GM04503 (cell line): Measurements from ENCODE around the gene NUDT17.

Source experiments
- DNase-seq: peaks from one replicate; pipeline ENCODE4 v3.0.0-alpha.2; 2012; ENCODE audit warnings: low read depth

The NUDT17 gene

GRCh38 chr1:145847827-145848226, 2.4 kb downstream of the NUDT17 start:
- DNase-seq = no peak

DNA sequence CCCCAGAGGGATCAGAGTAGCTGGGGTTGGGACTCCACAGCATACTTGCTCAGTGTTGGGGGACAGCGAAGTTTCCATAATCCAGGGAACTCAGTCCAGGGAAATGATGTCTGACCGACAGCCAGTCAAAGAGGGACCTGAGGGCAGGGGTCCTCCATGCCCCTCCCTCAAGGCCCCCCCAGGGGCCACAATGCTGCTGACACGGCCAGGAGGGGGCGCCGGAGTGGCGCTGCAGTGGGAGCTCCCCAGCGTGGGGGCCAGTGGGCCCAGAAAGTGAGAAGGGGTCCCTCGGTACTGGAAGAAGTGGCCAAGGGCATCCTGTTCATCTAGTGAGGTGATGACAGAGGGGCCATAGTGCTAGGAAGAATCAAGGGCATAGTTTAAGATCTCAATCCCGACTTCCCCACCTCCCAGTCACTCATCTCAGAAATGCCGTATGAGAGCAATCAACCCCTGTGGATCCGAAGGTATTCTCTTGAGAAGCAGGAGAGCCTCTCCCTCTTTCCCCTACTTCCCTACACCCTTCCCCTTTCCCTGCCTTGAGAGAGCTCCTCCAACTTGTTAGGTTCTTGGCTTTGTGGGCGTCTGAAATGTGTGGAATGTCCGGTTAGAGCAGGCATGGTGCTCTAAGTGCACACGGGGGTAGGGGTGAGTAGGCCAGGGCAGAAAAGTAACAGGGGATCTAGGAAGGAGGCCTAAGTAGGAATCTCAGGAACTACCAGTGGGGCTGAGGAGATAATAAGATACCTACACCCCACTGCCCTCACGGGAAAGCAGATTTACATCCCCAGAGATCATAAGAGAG, 4.1 kb downstream of the NUDT17 start:
- DNase-seq = peak; percentile 59

- DNase-seq = no peak
Measured at GRCh38 chr1:145855426-145855948, 10.1 kb downstream of the NUDT17 start.

- no peak for DNase-seq
Measured at GRCh38 chr1:145857170-145857569, 11.7 kb downstream of the NUDT17 start.

DNA sequence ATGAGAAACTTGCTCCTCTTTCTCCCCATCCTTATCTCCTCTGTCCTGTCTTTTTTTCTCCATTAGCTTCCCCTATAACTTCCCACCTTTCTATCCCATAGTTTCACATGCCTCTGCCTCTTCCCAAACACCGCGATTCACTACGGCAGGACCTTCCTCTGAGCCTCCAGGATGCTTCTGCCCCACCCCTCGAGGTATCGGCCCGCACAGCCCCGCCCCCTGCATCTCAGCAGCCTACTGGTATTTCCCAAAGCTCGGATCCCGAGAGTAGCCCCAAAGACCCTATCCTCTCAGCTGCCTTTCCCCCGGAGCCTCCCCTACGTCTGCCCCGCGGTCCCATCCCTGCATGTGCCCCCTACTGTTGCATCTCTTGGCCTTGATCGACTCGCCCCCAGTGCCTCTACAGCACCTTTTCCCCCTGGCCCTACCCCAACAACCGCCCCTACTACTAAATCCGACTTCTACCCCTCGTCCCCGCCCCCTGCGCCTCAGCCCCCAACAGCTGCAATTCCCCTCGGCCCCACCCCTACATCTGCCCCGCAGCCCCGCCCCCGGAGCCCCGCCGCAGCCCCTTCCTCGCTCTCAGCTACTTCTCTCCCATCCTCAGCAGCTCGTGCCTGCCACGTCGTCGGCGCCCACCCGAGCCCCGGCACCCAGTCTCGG, 12.9 kb downstream of the NUDT17 start:
- DNase-seq = no peak

DNA sequence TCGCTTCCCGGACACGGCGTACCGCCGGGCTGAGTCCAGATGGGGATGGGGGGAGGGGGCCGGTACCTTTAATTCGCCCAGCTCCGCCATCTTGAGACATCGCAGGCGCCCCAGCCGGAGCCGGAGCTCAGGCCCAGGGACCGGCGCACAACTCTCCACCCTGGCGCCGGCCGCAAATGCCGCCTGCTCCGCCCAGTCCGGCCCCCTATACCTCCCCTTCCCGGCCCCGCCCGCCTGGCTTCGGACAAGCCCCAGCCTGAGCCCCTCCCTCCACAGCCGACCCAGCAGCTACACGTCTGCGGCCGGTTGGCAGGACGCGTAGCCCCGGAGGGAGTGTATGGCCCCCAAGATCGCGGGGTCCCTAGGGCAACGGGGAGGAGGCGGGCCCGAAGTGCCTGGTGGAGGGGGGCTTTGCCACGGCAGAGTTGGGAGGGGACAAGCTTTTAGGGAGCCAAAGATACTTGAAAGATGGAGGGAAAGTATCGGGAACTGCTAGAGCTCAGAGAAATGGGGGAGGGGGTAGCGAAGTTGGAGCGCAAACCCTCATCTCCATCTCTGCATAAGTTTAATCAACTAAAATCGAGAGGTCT, 13.6 kb downstream of the NUDT17 start, which contains the start of gene PIAS3:
Gene PIAS3, minus strand, starts transcription at position 181 of the 590 bp plus-strand sequence. Its CDS starts 91 bp downstream, at position 90.
- peak; percentile 64 for DNase-seq

- peak; percentile 54 for DNase-seq
Measured at GRCh38 chr1:145859491-145860023, 14.1 kb downstream of the NUDT17 start.

- DNase-seq = no peak
Measured at GRCh38 chr1:145863282-145864018, 18.0 kb downstream of the NUDT17 start.

DNA sequence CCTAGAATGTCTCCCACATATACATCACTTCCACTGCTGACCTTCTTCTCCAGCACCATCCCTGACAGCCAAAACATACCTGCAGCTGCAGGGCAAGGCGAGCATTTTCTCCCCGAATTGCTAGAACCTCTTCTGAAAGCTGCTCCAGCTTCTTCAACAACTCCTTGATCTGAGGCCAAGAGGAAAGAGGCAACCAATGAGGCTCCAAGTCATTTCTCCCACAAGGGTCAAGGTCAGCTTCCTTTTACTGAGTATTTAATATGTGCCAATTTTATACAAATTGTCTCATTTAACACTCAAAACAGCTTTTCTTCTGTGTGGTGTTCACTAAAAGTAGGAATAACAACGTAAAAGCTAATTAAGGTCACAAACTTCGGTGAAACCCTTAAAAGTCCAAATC, 22.8 kb downstream of the NUDT17 start:
- DNase-seq = no peak

DNA sequence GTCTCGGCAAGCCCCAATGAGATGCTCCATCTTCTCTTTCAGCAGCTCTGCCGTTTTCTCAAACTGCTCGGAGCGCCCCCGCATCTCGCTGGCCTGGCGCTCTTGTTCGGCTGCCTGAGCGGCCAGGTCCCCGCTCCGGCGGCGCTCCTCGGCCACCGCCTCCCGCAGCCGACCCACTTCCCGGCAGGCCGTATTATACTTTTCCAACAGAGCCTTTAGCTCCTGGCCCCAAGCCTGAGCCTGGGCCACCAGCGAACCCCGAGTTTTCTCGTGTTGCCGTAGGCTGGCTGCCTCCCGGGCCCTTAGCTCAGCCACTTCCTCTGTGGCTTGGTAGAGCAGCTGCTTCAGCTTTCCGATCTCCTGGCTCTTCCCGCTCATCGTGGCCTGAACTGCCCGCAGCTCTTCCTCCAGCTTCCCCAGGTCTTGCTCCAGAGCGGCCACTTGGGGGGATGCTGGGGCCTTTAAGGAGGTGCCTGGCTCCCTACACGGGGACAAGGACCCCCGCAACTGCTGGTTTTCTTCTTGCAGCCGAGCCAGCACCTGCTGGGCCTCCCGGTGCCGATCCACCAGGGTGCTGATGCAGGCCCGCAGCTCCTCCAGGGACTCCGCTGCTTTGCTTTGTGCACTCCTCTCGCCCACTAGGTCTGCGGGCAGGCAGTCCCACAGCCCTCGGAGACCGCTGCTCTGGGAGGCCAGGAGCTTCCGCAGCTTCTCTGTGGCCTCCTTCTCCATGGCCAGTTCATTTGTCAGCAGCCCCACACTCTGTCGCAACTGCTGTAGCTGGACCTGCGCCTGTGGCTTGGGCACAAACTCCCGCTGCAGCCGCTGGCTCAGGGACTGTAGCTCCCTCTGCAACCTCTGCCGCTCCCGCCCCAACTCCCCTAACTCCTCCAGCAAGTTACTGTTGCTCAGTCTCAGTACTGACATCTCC, 26.8 kb downstream of the NUDT17 start:
- no peak for DNase-seq

DNA sequence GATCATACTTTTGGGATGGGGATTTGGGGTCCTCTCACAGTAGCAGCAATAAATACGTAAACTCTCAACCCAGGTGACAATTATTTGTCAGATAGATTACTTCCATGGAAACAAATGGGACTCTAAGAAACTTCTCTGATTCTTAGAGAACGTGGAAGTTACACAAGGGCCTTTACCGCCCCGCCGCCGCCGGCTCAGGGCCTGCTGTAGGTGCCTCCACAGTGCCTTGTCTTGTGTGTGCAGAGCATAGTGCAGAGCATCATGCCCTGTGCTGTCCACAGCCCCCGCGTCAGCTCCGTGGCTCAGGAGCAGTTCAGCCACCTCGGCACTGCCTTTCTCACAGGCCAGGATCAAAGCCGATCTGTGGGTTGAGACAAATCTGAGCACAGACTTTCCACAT, 29.2 kb downstream of the NUDT17 start:
- no peak for DNase-seq

DNA sequence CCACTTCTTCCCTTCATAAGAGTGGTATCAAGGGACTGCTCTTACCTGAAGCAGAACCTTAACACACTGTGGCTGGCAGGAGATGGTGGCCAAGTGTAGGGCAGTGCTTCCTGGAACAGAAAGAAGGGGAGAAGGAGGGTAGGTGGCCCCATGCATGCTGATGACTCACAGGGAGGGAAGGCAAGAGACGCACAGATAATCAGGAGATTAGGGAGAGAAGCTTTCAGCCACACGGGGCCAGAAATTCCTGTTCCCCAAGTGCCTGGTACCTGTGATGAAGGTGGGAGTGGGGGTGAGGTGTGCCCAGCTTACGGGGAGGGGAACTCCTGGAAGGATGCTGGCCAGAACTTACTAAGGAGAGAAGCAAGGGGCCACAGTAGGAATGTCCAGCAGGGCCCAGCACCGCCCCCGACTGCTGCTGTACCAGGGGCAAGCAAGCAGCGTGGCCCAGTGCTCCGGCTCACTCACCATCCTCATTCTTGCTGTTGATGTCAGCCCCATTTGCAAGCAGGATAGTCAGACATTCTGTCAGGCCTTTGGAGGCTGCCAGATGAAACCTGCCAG, 32.6 kb downstream of the NUDT17 start:
- no peak for DNase-seq

DNA sequence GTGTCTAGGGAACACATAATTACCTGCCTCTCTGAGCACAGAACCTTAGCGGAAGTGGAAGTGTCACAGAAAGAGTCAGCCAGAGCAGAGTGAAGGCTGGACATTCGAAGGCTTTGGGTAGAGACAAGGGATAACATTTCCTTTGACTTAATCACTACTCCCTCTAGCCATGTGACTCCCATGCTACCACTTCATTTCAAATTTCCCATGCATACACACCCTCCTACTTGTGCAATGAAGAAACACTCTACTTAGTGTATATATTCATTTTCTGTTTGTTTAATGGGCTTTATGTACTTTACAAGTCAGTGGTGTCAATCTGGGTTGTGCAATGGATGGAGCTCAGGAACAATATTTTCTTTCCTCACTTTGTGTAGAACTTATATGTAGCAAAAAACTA, 33.3 kb downstream of the NUDT17 start:
- DNase-seq = no peak

DNA sequence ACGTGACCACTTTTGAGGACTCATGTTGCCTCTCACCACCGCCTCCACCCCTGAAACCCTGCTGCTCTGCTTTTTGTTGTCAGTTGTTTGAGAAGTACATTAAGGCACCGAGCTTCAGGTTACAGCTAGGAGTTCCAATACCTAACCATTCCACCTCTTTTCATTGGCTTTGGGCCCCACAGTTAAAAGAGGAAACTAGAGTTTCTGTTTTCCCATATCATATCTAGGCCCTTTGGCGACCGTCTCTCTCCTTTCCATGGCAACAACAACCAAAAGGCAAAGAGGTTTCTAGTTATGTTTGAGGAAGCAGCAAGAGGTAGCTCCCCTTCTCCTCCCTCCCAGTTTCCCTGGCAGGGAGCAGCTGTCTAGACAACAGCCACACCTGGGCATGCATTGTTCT, 34.3 kb downstream of the NUDT17 start:
- DNase-seq = no peak

DNA sequence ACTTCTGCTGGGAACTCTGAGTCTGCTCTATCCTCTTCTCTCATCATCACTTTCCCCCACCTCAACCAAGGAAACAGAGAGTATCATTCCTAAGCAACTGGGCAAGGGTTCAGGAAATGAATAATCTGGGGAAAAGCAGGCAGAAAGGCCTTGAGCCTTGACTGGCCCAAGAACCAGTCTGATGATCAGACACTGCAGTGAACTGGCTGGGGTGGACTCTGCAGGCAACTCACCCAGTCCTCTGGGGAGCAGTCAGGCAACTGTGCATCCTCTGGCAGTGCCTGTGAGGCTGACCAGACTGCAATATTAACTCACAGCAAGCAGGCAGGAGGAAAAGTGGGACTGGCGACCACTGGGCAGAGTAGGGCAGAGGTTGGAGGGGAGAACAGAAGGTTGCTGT, 39.2 kb downstream of the NUDT17 start:
- DNase-seq = peak; percentile 56

- DNase-seq = no peak
Measured at GRCh38 chr1:145885738-145886287, 40.4 kb downstream of the NUDT17 start, which contains the start of gene ANKRD35. Gene ANKRD35 (minus strand): TSS chr1:145885866. CDS start chr1:145885758, 108 bp downstream.

GRCh38 chr1:145886390-145886789, 41.0 kb downstream of the NUDT17 start:
- DNase-seq = no peak

- DNase-seq = no peak
Measured at GRCh38 chr1:145886816-145887215, 41.4 kb downstream of the NUDT17 start.

DNA sequence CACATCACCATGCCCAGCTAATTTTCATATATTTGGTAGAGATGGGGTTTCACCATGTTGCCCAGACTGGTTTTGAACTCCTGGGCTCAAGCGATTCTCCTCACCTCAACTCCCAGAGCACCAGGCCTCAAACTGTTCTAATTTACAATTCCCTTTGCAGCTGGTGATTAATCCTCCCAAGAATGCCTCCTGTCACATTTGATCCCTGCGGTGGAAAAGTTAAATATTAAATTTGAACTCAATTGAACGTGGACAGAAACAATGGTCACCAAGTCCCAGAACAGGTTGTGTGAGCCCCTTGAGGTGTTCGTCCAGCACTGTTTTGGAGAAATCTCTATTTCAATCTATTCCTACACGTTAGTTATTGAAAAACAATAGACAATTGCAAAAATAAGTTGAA, 42.2 kb downstream of the NUDT17 start:
- no peak for DNase-seq

- no peak for DNase-seq
Measured at GRCh38 chr1:145889722-145890121, 44.3 kb downstream of the NUDT17 start.
